Progenitor cell of endocrine pancreas (in vitro differentiated cells): ENCODE results near the gene DTWD2. TPM values are rescaled to one million over a fixed set of nuclear protein-coding genes. Genes with fewer than 3 reads are reported as not detected.

Experiments used
- DNase-seq: peaks from one replicate; pipeline ENCODE4 v3.0.0; 2021; ENCODE audit warnings: low spot score; ENCODE audit not compliant: unreplicated experiment
- H3K27ac Mint-ChIP-seq: 2 replicates; pipeline ENCODE4 v1.8.0; 2021; ENCODE audit warnings: mild to moderate bottlenecking, moderate library complexity, mixed read lengths
- H3K27me3 Mint-ChIP-seq: 2 replicates; pipeline ENCODE4 v1.8.0; 2021; ENCODE audit warnings: mixed read lengths
- H3K36me3 Mint-ChIP-seq: 2 replicates; pipeline ENCODE4 v1.8.0; 2022; ENCODE audit warnings: mixed read lengths; ENCODE audit not compliant: insufficient read depth
- H3K4me1 Mint-ChIP-seq: 2 replicates; pipeline ENCODE4 v1.8.0; 2021; ENCODE audit warnings: low read depth, mixed read lengths
- H3K4me3 Mint-ChIP-seq: 2 replicates; pipeline ENCODE4 v1.8.0; 2021; ENCODE audit warnings: low read depth, mild to moderate bottlenecking, moderate library complexity, mixed read lengths
- H3K9me3 Mint-ChIP-seq: 2 replicates; pipeline ENCODE4 v1.8.0; 2021; ENCODE audit warnings: low read depth, mixed read lengths
- long read RNA-seq: library from polyadenylated mRNA; unstranded; transcript quantifications from one replicate; pipeline ENCODE4 v2.0.0, GENCODE V29; 2020
- total RNA-seq: library from RNA; stranded (reverse); gene quantifications from 2 replicates; pipeline ENCODE4 v1.2.1, GENCODE V29; 2021
- TF ChIP-seq, protein P1 (sequence below): fragments of 200-600 bp; sonication (generic); IDR thresholded peaks from one replicate; pipeline ENCODE4 v1.5.0; 2021; ENCODE audit warnings: antibody characterized with exemption, mild to moderate bottlenecking; ENCODE audit not compliant: unreplicated experiment

DTWD2 gene, protein sequence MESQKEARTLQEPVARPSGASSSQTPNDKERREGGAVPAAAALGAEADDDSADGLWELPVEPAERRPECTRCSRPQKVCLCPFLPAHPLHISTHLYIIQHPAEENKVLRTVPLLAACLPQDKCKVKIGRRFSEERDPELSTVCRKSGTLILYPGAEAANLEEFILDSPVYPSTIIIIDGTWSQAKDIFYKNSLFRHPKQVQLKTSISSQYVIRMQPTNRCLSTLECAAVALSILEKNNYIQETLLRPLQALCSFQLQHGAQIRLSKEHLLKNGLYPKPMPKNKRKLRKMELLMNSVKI
- 7.7 and 8.7 TPM in 2 replicates for total RNA-seq
- long read RNA-seq = 0 reads

DNA sequence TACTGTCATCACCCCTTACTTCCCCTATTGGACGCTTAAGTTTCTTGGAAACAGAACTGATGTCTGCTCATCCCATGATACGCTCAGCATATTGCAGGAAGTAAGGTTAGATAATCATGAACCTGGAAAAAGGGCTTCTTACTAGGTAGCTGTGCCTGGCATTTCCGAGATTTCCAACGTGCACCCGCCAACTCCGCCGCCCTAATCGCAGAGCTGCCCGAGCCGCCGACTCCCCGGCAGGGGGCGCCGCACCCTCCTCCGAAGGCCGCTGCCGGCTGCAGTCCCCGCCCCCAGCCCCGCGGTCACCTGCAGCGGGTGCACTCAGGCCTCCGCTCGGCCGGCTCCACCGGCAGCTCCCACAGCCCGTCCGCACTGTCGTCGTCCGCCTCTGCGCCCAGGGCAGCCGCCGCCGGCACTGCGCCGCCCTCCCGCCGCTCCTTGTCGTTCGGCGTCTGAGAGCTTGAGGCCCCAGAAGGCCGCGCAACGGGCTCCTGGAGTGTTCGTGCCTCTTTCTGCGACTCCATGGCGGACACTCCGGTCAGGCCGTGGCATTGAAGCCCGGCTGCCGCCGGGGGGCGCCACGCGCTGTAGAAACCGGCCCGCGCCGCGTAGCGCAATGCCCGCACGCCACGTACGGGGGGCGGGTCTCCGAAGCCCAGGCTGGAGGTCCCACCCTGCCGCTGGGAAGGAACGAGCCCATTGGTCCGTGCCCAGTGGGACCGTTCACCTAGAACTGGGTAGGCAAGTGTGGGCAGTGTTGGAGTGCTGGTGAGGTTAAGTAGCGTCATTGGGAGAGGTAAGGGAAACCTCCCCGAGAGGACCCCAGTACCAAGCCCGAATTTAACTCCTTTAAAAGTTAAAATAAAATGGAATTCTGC is at the start of gene DTWD2:
Gene DTWD2 (minus strand): TSS at position 560 of the 878 bp plus-strand sequence. CDS start 36 bp downstream, at position 524.
- H3K4me3 Mint-ChIP-seq = peak within 1 kb of the TSS; percentile 69
- H3K27ac Mint-ChIP-seq = peak within 1 kb of the TSS; percentile 90
- H3K27me3 Mint-ChIP-seq = no peaks in the 10 kb centered on the region
- peaks cover 18% of the 10 kb centered on the region for H3K4me1 Mint-ChIP-seq
- TF ChIP-seq, protein P1, sequence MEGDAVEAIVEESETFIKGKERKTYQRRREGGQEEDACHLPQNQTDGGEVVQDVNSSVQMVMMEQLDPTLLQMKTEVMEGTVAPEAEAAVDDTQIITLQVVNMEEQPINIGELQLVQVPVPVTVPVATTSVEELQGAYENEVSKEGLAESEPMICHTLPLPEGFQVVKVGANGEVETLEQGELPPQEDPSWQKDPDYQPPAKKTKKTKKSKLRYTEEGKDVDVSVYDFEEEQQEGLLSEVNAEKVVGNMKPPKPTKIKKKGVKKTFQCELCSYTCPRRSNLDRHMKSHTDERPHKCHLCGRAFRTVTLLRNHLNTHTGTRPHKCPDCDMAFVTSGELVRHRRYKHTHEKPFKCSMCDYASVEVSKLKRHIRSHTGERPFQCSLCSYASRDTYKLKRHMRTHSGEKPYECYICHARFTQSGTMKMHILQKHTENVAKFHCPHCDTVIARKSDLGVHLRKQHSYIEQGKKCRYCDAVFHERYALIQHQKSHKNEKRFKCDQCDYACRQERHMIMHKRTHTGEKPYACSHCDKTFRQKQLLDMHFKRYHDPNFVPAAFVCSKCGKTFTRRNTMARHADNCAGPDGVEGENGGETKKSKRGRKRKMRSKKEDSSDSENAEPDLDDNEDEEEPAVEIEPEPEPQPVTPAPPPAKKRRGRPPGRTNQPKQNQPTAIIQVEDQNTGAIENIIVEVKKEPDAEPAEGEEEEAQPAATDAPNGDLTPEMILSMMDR = peak; percentile 92
- no peaks in the 10 kb centered on the region for H3K36me3 Mint-ChIP-seq
- H3K9me3 Mint-ChIP-seq = peaks cover 4% of the 10 kb centered on the region
- peak; percentile 92 for DNase-seq

DNA sequence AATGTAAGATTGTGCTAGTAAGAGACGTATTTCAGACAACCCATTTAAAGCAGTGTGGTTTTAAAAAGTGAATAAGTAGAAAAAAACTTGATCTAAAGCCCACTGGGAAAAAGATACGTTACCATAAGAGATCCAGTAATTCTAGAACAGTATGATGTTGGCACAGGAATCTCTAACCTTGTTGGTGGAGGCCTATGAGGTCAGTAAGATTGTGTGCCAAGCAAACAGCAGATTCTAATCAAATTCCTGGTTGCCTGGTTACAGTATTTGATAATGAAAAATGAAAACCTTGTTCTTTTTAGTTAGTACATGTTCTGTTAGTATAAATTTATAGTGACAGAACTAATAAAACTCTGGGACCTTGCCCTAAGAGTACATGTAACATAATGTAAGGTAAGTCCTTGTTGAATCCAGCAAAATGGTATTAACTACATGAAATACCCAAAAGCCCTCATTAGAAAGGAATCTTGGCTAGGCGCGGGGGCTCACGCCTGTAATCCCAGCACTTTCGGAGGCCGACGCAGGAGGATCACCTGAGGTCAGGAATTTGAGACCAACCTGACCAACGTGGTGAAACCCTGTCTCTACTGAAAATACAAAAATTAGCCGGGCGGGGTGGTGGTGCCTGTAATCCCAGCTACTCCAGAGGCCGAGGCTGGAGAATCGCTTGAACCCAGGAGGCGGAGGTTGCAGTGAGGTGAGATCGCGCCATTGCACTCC is 49.3 kb upstream of the DTWD2 start:
- Mint-ChIP-seq H3K36me3 (peaks cover 1% of the 10 kb centered on the region), H3K4me3 (no peak overlapping the region), H3K9me3 (peaks cover 7% of the 10 kb centered on the region), H3K4me1 (peaks cover 2% of the 10 kb centered on the region), H3K27me3 (no peaks in the 10 kb centered on the region), H3K27ac (no peak overlapping the region)
- TF ChIP-seq, protein P1 = no peak
- DNase-seq = no peak

DNA sequence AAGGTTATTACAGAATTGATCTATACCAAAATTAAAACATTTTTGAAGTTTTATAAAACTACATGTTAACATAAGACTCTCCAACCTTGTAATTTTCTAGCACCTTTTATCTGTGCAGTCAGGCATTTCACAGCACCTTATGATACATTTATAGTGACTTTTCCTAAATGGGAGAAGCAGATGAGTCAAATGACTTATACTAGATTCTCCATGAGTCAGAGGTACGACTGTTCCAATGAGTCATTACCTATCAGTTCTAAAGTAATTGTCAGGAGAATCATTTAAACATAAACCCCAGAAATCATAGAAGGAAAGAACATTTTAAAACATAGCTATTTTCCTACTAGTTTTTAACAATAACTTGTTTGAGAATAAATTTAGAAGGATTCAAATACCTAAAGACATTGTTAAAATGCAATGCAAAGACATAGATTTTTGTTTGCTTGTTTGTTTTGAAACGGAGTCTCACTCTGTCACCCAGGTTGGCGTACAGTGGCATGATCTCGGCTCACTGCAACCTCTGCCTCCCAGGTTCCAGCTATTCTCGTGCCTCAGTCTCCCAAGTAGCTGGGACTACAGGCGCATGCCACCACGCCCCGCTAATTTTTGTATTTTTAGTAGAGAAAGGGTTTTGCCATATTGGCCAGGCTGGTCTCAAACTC is 47.9 kb upstream of the DTWD2 start:
- Mint-ChIP-seq H3K36me3 (peaks cover 1% of the 10 kb centered on the region), H3K9me3 (peaks cover 5% of the 10 kb centered on the region), H3K27me3 (no peaks in the 10 kb centered on the region), H3K4me3 (no peak overlapping the region), H3K4me1 (peaks cover 2% of the 10 kb centered on the region), H3K27ac (no peak overlapping the region)
- DNase-seq = no peak
- TF ChIP-seq, protein P1 = no peak

DNA sequence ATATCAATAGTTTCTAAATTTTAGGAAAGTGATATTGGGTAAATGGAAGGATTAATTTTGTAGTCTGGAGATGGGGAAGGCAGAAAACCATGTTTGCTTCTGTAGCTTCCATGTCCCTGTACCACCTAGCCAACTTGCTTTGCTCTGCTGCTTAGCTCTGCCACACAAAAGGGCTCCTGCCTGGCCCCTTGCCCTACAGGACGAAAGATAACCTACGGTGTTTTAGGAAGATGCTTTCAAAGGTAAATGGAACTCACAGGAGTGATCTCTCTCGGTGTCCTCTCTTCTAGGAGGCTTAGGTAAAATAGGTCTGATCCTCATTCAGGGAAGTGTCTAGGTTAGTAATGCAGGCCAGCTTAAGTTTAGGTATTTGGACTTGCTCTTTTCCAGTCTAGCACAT is 44.8 kb upstream of the DTWD2 start:
- TF ChIP-seq, protein P1 = no peak
- Mint-ChIP-seq H3K4me1 (peaks cover 2% of the 10 kb centered on the region), H3K4me3 (no peak overlapping the region), H3K27ac (no peak overlapping the region), H3K9me3 (peaks cover under 1% of the 10 kb centered on the region), H3K36me3 (no peaks in the 10 kb centered on the region), H3K27me3 (no peaks in the 10 kb centered on the region)
- no peak for DNase-seq
